Renal pelvis (tissue), 4 donors: ENCODE measurements around the gene PRKCA. TPM values are rescaled to one million over a fixed set of nuclear protein-coding genes. Genes with fewer than 3 reads are reported as not detected.

Experiments used
- DNase-seq: peaks from one replicate; pipeline ENCODE4 v3.0.0-alpha.2; 2013
- polyA plus RNA-seq, 3 donors: library from polyadenylated mRNA; unstranded; fragments of 120-200 nt; gene quantifications; one replicate each; pipeline ENCODE4 v1.2.1, GENCODE V29; 2013; ENCODE audit not compliant: insufficient read length in 3 of 3

PRKCA gene
- polyA plus RNA-seq, 3 donors = 22.1 to 32.7 (median 28.5) TPM

DNA sequence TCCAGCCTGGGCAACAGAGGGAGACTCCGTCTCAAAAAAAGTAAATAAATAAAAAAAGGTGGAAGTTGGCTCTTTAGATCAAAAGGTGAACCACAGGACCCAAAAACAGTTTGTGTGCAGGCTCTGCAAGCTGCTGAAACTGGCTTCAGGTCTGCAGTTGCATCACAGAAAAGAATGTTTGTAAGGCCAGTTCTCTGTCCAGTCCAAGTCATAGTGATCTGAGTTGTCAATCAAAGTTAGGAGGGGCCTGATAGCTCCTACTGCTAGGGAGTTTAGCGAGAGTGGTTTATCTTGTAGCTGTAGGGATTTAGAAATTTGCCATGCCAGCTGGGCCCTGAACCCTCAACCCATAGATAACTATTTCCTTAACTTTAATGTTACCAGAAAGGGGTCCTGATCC is 431.3 kb downstream of the PRKCA start:
- DNase-seq = no peak

DNA sequence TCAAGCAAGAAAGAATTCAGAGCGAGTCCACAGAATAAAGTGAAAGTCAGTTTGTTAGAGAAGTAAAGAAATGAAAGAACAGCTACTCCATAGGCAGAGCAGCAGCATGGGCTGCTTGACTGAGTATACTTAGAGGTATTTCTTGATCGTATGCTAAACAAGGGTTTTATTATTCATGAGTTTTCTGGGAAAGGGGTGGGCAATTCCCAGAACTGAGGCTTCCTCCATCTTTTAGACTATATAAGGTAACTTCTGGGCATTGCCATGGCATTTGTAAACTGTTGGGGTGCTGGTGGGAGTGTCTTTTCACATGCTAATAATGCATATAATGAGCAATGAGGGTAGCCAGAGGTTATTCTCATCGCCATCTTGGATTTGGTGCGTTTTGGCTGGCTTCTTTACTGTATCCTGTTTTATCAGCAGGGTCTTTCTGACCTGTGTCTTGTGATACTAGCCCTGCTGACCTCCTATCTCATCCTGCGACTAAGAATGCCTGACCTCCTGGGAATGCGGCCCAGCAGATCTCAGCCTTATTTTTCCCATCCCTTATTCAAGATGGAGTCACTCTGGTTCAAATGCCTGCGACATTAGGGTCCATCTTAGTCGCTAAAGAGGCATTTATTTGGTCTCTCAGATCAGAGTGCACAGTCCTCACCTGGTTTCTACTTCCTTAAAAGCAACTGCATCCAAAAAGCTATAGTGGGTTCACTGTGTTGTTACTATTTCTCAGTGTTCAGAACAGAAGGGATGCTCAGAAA is 432.0 kb downstream of the PRKCA start:
- no peak for DNase-seq

DNA sequence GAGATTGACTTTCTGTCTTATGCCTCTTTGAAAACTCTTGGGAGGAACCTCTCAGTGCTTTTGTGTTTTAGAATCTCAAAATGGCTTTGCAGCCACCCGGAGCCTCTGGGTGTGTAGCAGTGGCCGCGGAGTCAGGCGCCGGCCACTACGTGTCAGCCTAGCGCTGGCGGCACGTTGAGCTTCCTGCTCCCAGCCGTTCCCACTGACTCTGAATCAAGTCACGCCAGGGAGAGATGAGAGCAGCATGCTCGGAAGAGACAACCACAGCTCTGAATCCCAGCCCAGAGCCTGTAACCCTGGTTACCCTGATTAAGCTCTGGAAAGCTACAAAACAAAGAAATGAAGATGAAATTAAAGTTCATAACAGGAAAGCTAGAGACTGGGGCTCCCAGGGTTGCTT is 435.1 kb downstream of the PRKCA start:
- DNase-seq = peak; percentile 42

DNA sequence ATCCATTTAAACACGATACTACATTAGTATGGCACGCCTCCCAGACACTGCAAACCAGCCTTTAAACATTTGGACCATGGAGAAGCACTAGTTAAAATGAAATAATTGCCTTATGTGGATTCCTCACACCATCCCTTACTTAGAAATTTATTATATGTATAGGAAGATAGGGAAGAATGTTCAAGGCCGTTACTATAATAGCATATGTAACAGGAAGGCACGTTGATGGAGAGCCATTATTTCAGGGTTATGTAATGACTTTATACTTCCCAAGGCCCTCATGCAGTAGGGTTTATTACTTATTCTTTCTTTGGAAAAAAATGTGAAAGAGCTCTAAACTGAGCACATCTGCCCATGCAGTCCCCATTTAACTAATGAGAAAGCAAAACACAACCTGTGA is 435.9 kb downstream of the PRKCA start:
- no peak for DNase-seq

DNA sequence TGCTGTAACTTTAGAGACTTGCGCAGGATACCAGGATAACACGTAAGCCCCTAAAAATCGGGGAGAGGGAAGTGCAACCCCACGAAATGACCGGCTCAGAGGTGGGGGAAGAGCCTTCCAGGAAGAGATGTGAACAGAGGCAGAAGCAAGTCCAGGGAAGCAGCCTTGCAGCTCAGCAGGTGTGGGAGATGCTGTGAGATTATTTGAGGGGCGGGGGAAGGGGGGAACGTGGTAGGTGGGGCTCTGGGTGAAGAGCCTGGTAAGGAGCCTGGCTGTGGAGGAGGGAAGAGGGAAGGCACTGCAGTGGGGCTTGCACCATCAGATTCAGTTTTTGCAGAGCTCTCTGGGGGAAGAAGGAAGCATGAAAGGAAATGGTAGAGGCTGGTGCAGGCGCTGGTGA is 437.1 kb downstream of the PRKCA start:
- DNase-seq = no peak

DNA sequence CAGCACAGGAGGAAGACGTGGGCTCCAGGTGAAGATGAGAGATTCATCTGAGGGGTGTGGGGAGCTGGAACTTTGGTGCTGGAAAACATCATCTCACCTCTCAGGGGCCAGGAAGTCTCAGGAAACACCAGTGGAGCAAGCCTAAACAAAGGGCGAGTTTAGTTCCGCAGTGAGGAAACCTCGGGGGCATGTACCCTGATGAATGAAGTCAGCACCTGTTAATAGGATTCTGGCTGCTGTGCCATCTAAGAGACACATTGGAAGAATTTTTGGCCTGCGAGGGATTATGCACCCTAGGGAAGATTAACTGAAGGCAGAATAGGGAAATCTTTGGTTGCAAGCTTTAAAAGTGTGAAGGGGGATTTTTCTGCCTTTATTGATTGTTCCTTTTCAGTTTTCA is 437.8 kb downstream of the PRKCA start:
- DNase-seq = no peak

DNA sequence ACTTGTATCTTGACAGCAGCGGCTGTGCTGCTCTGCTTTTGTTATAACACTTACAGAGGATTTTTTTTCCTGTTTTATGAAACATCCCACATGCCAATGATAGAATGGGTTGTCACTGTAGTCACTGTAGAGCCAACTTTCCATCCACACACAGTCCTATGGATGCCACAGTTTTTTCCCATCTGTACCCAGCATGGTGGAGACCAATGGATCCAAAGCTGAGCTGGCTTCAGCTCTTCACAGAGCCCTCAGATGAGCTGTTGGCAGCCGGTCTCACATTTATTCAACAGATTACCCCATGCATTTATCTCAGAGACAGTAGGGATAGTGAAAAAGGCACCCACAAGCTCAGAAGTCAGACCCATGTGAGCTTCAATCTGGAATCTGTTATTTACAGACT is 441.1 kb downstream of the PRKCA start:
- DNase-seq = no peak

DNA sequence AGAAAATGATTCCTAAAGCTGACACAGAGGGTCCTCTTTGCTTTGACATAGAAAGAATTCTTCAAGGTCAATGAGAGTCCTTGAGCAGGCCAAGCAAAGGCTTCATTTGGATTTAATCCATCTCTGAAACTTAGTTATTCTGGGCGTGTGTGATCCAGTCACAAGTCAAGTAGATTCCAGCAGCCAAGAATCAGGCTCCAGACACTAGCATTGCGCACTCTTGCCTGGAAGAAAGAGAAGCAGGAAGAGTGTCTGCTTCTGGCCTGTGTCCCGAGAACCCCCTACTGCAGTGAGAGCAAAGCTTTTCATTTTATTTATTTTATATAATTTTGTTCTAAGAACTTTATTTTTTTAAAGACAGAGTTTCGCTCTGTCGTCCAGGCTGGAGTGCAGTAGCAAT is 444.3 kb downstream of the PRKCA start:
- no peak for DNase-seq

DNA sequence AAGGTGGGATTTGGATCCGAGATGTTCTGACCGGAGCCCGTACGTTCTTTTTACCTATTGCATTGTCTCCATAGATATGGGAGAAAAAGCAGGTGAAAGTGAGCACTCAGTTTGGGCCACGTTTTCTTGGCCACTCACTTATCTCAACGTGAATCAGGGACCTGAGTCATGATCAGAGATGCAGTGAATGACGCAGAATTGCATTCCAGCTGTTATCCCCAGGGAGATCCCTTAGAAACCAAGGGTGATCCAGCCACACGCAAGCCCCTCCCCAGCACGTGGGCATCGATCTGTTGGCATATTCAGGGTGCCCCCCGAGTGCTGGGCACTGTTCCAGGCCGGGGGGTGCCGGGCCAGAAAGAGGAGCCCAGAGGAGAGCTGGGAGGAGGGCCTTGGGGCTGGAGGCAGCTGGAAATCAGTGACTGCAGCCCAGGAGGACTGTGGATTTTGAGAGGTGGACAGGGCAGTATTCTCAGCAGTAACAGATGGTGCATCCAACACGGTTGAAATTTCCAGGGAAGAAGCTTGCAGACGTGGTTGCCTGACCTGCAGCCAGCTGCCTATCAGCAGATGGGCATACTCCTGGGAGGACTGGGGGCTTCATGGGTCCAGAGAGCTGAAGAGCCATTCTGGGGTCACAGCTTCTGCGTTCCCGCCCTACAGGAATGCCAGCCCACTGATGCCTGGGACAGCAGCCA is 445.3 kb downstream of the PRKCA start:
- no peak for DNase-seq

DNA sequence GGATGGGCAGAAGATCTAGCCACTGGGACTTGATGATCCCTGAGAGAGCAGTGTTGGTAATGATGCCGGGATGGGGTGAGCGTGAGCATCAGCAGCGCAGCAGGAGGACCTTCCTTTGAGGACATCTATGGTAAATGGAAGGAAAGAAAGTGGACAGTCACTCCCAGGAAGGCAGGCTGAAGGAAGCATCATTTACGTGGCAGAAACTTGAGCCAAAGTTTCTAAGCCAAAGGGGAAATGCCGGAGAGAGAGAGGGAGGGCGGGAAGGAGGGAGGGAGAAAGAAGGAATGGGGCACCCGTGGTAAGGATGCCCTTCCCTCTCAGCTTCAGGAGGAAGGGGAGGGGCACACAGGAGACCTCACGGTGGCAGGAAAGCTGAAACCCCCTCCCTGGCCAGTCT is 446.2 kb downstream of the PRKCA start:
- DNase-seq = no peak

DNA sequence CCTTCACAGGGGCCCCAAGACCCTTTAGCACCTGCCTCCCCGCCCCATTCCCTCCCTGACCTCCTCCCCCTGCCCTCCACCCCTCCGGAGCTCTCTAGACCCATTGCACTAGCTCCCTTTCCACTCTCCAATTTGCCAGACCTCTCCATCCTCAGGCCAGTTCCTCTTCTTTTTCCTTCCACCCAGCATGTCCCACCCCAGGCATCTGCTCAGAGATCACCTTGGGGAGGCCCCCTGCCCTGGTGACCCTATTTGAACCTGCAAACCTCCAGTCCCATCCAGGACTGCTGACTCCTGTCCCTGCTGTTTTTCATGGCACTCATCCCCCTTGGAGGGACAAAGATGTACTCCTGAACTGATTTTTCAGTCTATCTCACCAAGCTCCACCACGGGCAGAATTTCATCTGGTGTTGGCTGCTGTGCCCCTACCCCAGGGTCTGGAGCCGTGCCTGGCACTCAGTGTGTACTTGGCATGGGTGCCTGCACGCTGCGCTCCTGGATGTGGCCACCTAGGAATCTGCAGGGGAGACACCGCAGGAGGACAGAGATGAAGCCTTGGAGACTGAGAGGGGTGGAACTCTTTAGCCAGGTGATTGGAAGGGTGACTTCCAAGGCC is 446.9 kb downstream of the PRKCA start:
- DNase-seq = no peak

DNA sequence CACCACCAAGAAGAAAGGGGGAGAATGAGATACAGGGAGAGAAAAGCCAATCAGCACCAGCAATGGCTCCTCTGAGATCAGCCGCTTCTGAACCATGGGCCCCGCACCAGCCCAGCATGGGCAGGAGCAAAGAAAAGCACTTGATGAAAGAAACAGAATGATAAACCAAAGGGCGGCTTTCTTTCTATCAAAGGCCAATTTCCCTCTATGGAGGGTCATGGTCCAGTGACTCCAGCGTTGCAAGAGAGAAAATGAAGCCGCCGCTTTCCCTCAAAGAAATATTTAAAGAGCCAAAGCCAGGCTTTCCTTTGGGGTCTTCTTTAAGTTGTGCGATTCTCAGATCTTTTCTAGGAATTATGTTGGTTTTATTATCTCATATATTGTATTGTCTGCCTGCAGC is 447.7 kb downstream of the PRKCA start:
- no peak for DNase-seq

DNA sequence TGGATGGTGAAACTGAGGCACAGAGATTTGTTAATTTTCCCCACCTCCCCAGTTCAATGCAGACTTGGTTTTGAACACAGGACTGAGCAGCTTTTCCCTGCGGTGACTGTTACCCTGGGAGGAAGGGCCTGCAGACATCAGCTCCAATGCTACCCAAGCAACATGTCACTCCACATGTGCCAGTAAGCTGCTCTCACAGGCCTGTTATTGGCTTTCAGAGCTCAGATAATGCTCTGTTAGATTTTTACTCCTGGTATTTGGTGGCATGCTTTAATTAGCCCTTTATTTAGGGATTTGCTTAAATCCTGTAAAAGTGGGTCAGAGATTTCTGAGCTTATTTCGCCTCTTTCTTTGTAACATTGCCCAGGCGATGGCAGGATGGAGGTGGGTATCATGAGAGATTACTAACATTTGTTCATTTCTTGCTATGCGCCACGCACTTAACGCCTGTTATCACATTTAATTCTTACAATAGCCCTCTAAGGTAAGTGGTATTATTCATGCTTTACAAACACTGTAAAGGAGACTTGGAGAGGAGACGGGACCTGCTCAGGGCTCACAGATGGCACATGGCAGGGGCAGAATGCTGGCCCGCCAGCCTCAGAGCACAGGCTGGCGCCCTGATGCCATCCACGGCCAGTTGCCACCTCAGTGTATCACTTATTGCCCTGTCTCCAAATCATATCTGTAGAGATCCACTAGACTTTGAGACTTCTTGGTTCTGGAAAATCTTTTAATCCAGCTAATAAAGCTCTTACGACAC is 448.5 kb downstream of the PRKCA start:
- DNase-seq = no peak

DNA sequence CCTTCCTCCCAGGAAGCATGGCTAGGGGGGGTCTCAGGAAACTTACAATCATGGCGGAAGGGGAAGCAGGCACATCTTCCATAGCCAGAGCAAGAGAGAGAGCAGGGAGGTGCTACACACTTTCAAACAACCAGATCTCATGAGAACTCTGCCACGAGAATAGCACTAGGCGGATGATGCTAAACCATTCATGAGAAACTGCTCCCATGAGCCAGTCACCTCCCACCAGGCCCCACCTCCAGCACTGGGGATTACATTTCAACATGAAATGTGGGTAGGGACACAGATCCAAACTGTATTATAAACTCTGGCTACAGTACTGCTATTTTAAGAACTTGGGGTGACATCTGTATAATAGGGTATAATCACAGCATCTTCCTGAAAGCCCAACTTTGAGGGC is 449.4 kb downstream of the PRKCA start:
- DNase-seq = no peak

DNA sequence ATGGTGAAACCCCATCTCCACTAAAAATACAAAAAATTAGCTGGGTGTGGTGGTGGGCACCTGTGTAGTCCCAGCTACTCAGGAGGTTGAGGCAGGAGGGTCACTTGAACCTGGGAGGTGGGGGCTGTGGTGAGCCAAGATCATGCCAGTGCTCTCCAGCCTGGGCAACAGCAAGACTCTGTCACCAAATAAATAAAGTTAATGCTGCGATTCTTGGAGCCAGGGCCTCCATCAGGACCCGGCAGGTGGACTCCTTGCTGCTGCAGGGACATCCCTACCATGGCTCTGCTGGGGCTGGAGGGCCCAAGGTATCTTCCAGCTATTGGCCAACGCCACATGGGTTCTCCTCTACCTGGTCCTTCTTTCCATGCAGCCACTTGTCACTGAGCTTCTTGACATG is 450.0 kb downstream of the PRKCA start:
- DNase-seq = no peak

DNA sequence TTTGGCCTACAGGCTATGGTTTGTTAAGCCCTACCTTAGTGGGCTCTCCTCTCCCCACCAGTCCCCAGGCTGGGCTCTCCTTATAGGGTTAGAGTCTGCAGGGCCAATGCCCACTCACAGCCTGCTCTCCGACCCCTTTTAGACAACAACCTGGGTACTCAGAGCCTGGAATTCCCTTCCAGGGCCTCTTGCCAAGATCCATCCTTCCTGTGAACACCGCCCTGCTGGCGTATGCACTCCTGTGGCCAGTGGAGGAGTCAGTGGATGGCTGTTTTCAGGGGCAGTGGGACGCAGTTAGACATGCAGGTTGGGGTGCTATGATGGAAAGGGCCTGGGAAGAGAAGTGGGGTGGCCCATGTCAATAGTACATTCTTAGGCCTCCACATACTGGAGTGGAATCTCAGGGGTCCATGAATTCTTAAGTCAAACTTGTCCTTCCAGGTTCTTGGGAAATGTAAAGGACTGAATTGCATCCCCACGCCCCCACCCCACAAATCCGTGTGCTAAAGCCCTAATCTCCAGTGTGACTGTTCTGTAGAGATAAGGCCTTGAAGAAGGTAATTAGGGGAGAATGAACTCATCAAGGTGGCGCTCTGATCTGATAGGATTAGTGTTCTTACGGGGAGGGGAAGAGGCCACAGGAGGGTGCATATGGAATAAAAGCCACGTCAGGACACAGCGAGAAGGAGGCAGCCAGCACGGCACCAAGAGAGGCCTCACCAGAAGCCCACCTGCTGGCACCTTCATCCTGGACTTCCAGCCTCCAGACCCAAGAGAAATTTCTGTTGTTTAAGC is 450.9 kb downstream of the PRKCA start:
- no peak for DNase-seq

DNA sequence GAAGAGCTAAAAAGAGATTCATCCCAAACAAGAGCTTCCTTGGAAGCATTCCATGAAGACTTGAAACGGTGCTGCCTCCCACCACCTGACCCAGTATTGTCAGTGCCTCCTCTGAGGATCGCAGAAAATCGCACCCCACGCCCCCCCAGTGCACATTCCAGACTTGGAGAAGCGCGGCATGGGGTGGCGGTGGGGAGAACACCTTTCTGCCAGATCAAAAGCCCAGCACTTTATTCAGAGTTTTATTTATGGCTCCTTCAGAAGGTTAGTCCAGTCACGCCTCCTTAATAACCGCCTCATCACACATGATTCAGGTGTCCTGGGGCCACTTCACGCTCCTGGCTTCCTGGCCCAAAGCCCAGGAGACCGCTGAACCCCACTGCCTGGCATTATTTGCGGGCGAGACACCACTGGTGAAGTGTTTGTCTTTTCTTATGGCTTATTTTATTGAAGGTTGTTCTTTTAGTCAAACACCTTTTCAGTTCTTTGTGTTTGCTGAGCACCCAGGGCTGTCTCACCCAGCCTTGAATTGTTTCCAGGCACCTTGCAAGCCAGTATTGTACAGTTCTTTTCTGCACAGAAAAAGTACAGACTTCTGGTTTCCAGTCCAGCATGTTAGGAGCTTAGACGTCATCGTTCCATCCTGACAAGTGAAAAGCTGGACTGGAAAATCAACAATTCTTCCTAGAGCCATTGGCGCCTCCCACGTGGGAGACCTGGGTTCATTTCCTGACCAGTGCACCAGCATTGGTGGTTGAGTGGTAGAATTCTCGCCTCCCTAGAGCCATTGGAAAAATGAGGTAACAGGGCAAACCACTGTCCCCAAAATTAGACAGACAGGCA is 452.9 kb downstream of the PRKCA start:
- DNase-seq = no peak

DNA sequence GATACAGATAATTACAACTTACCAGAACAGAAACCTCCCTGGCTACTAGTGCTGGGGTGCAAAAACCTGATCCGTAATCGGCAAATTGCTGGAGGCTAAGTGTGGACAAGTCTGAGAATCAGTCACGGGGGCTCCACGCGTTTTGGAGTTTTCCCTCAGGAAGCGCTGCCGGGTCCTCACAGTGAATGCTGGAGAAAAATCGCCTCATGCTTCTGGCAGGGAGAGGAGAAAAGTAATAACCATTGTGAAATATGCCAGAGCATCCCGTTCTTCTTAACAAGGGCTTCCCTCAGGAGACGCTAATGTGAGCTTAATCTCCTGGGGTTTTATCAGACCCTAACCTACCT is 453.5 kb downstream of the PRKCA start:
- no peak for DNase-seq

DNA sequence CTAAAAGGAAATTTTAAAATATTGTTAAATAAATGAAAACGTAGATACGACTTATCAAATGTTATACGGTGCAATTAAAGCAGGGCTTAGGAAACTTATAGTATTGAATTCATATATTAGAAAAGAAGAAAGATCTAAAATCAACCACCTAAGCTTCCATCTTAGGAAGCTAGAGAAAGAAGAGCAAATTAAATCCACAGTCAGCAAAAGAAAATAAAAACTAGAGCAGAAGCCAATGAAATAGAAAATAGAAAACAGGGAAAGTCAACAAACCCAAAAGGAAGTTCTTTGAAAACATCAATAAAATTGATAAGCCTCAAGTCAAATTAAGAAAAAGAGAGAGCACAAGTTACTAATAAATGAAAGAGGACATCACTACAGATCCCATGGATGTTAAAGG is 457.9 kb downstream of the PRKCA start:
- no peak for DNase-seq

DNA sequence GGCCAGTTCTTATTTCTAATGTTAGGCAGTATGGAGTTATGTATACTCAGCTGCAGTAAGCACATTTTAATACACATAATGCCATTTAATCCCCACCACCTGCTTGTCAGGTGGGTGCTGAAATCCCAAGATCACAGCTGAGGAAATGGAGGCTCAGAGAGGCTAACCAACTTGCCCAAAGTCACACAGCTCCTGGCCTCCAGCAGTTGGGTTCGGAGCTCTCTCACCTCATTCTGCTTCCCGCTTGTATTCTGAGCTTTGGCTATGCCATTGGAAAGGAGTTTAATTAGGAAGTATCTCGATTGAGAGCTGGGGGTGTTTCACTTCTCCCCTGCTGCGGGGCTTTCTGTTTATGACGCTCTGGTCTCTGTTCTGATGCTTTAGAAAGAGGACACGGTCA is 459.9 kb downstream of the PRKCA start:
- DNase-seq = no peak

DNA sequence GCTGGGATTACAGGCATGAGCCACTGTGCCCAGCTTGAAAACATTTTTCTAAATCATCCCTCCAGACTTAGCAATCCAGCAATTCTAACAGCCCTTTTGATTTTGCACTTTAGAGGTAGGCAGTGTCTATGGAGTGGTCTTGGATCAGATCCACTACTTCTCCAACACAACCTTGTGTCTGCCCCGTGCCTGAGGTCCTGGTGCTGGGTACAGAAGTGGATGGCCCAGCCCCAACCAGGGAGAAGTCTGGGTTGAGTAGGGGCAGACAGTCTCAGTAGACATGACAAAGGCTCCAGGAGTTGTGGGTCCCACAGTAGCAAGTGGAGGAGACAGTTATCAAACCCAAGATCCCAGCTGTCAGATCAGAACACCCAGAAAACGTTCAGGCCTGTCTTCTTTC is 460.6 kb downstream of the PRKCA start:
- no peak for DNase-seq
